ENCODE measurements around the gene CCDC196. TPM values are rescaled to one million over a fixed set of nuclear protein-coding genes. Genes with fewer than 3 reads are reported as not detected.

The CCDC196 gene, protein sequence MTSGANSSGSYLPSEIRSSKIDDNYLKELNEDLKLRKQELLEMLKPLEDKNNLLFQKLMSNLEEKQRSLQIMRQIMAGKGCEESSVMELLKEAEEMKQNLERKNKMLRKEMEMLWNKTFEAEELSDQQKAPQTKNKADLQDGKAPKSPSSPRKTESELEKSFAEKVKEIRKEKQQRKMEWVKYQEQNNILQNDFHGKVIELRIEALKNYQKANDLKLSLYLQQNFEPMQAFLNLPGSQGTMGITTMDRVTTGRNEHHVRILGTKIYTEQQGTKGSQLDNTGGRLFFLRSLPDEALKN
- under 1 TPM in 2 of 4 donors, not detected in 2; 0.14 to 0.34 TPM for polyA plus RNA-seq (ENCODE audit: insufficient read length in 4 of 4)

DNA sequence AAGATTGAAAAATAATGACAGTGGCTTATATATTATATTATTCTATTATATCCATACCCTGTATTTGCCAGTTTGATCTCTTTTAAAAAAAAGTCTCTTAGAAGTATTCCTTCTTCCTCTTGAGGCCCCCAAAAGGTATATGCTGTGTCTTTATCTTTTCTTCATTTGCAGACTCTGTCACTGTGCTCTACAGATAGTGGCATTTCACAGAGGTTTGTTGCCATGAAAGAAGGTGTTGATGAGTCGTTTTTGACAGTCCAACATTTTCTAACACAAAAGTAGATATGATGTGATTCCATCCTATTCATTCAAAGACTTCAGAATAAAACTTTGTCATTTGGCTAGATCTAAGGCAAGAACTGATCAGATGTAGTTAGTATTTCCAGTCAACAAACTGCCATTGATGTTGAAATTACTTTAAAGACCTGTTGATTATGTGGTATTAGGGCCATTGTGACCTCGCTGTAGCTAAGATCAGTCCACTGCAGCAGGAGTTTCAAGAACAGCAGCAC lies at the start of gene CCDC196:
Gene CCDC196, plus strand, starts transcription at position 462 of the 512 bp plus-strand sequence. CDS start 132 bp downstream, outside the sequence.
- DNase-seq (ENCODE audit: low read depth in 4 of 4, low spot score in 3 of 4): no peak

- no peak for DNase-seq (ENCODE audit: low read depth in 4 of 4, low spot score in 3 of 4)
Observed at GRCh38 chr14:66440801-66441200, 45.4 kb upstream of the CCDC196 start.

- DNase-seq (ENCODE audit: low read depth in 4 of 4, low spot score in 3 of 4): no peak
Observed at GRCh38 chr14:66442953-66443571, 43.1 kb upstream of the CCDC196 start.

DNA sequence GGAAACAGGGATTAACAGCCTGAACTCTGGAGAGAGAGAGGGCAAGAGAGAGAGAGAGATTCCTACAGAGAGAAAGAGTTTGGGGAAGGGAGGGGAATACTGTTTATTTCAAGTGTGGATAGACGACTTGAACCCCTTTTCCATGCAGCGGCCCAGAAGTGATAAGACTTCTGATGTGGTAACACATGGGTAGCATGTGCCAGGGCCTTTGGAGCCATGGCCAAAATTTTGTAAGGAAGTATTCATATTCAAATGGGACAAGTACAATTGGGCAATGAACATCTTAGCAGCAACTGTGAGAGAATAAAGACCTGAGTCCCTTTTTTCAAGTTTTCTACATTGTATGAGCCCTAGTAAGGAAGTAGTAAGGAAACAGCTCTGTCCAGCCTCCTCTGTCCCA lies 42.4 kb upstream of the CCDC196 start:
- no peak for DNase-seq (ENCODE audit: low read depth in 4 of 4, low spot score in 3 of 4)

DNA sequence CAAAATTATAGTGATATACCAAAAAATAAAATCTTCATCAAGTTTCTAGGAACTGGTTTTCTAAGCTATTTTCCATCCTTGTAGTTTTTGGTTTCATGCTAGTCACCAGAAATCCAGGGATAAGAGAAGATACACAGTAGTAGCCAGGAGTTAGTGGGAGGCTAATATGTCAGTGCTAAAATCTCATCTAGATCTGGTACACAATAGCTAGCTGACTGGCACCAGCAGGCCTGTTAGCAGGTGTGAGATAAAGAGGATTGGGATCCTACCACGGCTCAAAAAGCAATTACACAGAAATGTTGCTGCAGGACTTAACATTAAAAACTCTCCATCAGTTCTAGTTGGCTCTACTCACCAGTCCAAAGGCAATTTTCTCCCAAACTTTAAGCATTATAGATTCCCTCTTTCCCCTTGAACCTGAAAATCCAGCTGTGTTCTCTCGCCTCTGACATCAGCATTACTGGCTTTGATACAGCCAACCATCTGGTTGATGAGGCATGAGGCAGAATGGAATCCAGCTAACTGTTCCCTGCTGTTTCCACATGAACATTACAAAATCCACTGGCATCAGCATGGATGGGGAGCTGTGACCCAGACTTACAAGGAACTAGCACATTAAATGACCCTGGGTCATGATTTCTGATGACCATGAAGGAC lies 41.8 kb upstream of the CCDC196 start:
- DNase-seq (ENCODE audit: low read depth in 4 of 4, low spot score in 3 of 4): no peak

- DNase-seq (ENCODE audit: low read depth in 4 of 4, low spot score in 3 of 4): no peak
Observed at GRCh38 chr14:66445936-66446335, 40.2 kb upstream of the CCDC196 start.

GRCh38 chr14:66453469-66453868 lies 32.7 kb upstream of the CCDC196 start:
- DNase-seq (ENCODE audit: low read depth in 4 of 4, low spot score in 3 of 4): no peak

DNA sequence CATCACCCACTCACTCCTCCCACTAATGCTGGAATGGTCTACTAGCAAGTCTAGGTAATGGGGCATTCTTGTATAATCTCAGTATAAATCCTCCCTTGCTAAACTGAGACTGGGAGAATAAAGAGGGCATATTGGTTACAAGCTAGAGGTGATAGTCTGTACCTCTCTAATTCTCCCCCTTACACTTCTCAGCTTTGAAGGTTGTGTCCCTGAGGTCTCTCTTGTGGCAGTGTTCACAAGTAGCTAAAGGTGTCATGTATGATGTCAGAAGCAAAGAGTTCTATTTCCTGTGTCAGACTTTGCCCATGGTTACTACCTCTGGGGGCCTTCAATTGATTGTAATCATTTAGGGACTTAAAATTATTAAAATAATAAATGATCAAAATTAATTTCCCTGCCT lies 26.6 kb upstream of the CCDC196 start:
- DNase-seq (ENCODE audit: low read depth in 4 of 4, low spot score in 3 of 4): no peak

- DNase-seq (ENCODE audit: low read depth in 4 of 4, low spot score in 3 of 4): no peak
Observed at GRCh38 chr14:66464261-66464660, 21.9 kb upstream of the CCDC196 start.

DNA sequence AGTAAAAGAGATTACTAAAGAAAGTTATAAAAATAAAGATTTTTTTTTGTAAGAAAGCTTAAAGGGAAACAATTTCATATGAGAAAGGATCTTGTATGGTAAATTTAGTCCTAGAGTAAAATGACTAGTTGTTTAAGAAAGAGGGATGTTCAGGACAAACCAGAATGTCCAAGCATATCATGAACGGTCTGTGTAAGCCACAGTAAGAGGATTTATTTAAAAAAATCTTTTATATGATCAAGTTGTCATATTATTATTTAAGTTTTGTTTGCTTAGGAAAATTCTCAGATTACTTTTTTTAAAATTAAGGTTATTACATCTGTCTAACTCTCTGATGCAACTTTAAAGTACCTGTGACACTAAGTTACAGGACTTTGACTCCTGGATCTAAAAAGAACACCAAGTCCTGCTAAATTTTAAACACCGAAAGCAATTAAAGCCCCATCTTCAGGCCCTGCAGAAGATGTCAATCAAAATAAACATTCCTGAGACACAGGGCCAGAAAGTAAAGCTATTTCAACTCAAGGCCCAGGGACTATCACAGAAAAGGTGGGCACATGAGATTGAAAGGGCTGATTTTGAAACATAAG lies 17.3 kb upstream of the CCDC196 start:
- no peak for DNase-seq (ENCODE audit: low read depth in 4 of 4, low spot score in 3 of 4)

DNA sequence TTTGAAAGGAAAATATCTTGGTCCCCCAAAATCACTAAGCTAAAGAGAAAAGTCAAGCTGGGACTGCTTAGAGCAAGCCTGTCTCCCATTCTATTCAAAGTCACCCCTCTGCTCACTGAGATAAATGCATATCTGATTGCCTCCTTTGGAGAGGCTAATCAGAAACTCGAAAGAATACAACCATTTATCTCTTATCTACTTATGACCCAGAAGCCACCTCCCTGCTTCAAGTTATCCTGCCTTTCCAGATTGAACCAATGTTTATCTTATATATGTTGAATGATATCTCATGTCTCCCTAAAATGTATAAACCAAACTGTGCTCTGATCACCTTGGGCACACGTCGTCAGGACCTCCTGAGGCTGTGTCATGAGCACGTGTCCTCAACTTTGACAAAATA lies 14.6 kb upstream of the CCDC196 start:
- DNase-seq (ENCODE audit: low read depth in 4 of 4, low spot score in 3 of 4): no peak

DNA sequence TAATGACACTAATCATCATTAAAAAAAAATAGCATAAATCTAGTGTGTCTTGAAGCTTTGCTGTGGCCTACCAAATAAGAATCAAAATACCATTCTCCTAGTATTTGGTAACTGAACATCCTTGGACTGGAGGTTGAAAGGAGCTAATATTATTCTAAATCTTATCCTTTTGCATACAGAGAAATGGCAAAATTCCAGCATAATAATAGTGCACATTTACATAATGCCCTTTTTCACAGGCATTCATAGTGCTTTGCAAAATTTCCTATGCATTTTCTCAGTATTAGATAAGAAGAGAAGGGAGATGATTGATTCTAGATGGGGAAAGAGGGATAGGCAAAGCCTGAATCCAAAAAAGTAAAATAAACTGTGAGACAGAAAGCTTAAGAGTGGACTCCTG lies 13.9 kb upstream of the CCDC196 start:
- no peak for DNase-seq (ENCODE audit: low read depth in 4 of 4, low spot score in 3 of 4)

DNA sequence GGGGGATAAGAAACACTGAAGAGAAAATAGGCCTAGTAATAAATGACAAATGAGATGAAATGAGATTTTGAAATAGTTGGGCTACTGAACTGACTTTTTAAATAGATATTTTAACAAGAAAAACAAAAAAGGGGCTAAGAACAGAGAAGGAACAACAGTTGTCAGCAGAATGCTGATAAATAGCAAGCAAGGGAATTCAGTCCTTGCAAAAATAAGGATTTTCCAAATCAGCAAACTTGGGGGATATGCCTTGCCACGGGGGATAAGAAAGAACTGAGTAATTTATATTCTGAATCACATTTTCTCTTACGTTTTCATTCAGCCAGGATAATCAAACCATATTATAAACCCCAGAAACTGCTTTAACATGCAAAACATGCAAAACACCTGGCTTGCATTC lies 12.9 kb upstream of the CCDC196 start:
- DNase-seq (ENCODE audit: low read depth in 4 of 4, low spot score in 3 of 4): no peak

- no peak for DNase-seq (ENCODE audit: low read depth in 4 of 4, low spot score in 3 of 4)
Observed at GRCh38 chr14:66476964-66477363, 9.2 kb upstream of the CCDC196 start.

DNA sequence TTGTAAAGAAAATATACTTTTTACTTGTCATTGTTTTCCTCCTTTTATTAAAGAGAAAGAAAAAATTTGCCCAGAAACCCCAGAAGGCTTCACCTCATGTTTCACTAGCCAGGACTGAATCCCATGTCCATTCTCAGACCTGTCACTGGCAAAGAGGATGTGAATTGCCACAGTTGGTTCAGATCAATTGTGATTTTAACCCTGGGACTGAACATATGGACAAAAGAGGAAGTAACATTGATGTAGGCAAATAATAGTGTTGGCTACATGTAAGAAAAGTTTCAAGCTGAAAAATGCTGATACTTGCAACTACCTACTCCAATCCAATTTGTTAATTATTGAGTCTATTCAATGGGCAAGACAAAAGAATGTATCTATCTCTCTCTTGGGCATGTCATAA lies 8.6 kb upstream of the CCDC196 start:
- DNase-seq (ENCODE audit: low read depth in 4 of 4, low spot score in 3 of 4): no peak

DNA sequence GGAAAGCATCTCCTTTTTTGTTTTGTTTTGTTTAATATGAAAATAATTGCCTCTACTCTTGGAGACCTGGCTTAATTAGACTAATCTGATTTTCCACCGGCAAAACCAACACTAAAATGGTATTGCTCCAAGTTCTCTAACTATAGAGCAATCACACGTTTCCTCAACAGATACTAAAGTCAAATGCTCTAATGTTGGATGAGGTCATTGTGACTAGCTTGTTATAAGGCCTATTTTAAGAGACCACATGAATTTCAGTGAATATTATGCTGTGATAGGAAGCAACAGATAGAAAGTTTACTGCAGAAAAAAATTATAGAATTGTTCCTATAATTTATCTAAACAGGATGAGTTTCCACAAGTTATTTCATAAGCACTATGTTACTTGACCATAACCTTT lies 3.3 kb upstream of the CCDC196 start:
- no peak for DNase-seq (ENCODE audit: low read depth in 4 of 4, low spot score in 3 of 4)

DNA sequence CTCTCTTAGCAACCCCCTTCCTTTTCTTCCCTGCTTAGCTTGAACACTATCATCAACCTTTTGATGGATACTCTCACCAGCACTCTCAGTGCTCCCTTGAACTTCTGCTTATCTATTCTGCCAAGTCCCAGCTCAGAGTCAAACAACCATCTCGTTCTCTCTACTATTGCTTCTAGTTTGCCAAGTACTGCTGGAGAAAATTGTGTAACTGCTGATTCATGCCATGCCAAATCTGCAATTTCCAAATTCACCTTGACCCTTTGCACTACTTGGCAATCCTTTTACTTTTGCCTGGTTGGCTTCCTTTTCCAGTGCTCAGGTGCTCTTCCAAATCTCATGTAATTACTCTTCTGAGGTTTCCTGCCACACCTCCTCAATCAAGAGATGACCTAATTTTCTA lies 2.8 kb upstream of the CCDC196 start:
- DNase-seq (ENCODE audit: low read depth in 4 of 4, low spot score in 3 of 4): no peak

DNA sequence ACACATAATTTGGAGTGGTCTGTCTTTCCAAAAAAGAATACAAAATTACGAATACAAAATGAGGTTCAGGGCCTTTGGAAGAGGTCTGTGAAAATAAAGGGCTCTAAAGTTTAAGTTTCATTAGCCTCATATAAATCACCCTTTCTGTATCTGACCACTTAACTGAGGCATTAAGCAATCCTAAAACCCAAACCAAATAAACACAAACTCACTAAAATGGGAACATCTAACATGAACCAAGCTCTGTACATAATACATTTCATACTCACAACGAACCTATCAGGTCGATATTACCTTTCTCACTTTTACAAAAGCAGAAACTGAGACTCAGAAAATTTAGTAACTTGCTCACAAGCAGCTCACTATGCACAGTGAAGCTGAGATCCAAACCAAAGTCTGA lies 1.1 kb upstream of the CCDC196 start:
- DNase-seq (ENCODE audit: low read depth in 4 of 4, low spot score in 3 of 4): no peak

DNA sequence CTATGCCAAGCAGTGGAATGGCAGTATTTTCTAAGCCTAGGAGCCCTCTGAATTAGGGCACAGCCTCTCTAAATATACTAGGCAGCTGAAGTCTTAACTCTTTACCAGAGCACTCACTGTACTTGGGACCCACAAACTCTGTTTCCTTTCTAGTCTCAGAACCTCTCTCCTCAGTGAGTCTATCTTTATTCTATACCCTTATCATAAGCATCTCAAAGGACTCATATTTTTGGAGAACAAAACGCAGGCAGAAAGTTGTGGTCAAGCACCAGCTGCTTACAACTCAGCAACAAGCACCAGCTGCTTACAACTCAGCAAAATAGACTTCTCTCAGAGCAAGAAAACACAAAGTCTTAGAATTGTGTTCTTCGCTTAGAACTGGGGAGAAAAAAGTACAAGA lies 993 bp downstream of the CCDC196 start:
- DNase-seq (ENCODE audit: low read depth in 4 of 4, low spot score in 3 of 4): no peak

GRCh38 chr14:66490143-66491111 lies 4.3 kb downstream of the CCDC196 start:
- DNase-seq (ENCODE audit: low read depth in 4 of 4, low spot score in 3 of 4): no peak
